ENCODE measurements around the gene TXN.

DNA sequence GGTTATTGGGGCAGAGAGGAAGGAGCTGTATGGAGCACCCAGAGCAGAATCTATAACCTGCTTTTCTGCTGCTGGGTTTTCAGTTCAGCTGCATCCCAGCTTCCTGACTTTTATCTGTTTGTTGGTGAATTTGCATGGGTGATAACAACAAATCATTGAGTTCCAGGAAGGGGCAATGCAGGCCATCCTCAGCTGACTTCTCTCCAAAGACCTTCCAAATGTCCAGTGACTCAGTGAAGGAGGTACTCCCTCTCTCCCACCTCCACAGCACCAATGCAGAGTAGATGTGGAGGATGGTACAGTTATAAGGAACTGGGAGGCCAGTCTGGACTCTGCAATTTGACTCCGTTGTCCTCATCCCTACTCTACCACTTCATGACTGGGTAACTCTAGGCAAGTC lies 1.6 kb upstream of the TXN start:
- TF ChIP-seq GATA2 (IDR thresholded peaks at IDR 0.05; ENCODE audit: low read depth, low read length) (no peak), GATA3 (IDR thresholded peaks at IDR 0.05; ENCODE audit: low read depth, low read length) (no peak)
